Stomach (tissue), 9 donors: ENCODE data around the gene WIZ. TPM values are rescaled to one million over a fixed set of nuclear protein-coding genes. Genes with fewer than 3 reads are reported as not detected.

Experiments used
- DNase-seq, 2 donors: peaks; one replicate each; pipeline versions ENCODE4 v3.0.0 to v3.0.0-alpha.2; 2013 to 2019
- H3K27ac ChIP-seq, 5 donors: fragments of 200-600 bp in 4 of 5; sonication (generic) in 4 of 5; one replicate each; pipeline ENCODE4 v1.5.1; 2013 to 2019; ENCODE audit warnings: mild to moderate bottlenecking in 1 of 5, moderate library complexity in 1 of 5
- H3K27me3 ChIP-seq, 3 donors: fragments of 200-600 bp; sonication (generic); one replicate each; pipeline ENCODE4 v1.5.1; 2017 to 2019; ENCODE audit warnings: mixed run types in 1 of 3
- H3K36me3 ChIP-seq, 4 donors: fragments of 200-600 bp; sonication (generic); 1 replicate in 3 of 4; 2 replicates in 1 of 4; pipeline ENCODE4 v1.5.1; 2016 to 2019
- H3K4me1 ChIP-seq, 4 donors: fragments of 200-600 bp; sonication (generic); one replicate each; pipeline ENCODE4 v1.5.1; 2016 to 2019
- H3K4me3 ChIP-seq, 4 donors: fragments of 200-600 bp; sonication (generic) in 3 of 4; one replicate each; pipeline ENCODE4 v1.5.1; 2016 to 2019; ENCODE audit warnings: mild to moderate bottlenecking in 1 of 4
- H3K9me3 ChIP-seq, 4 donors: fragments of 200-600 bp; sonication (generic); one replicate each; pipeline ENCODE4 v1.5.1; 2016 to 2019
- CTCF ChIP-seq, 7 experiments: fragments of 450-650 bp in 4 of 7; fragments of 200-600 bp in 3 of 7; sonication (generic) in 3 of 7; IDR thresholded peaks; one replicate each; pipeline ENCODE4 v1.5.1; 2016 to 2019; ENCODE audit warnings: antibody characterized with exemption in 7 of 7, control low read depth in 2 of 7, mild to moderate bottlenecking in 1 of 7
- EP300 ChIP-seq: sonication (generic); formaldehyde crosslinking; IDR thresholded peaks from one replicate; pipeline ENCODE4 v1.6.1; 2017; ENCODE audit warnings: antibody characterized with exemption
- POLR2A ChIP-seq, 4 donors: fragments of 450-650 bp; IDR thresholded peaks; one replicate each; pipeline ENCODE4 v1.6.1; 2016; ENCODE audit warnings: antibody characterized with exemption in 4 of 4, control low read depth in 2 of 4, mild to moderate bottlenecking in 1 of 4, moderate library complexity in 1 of 4
- POLR2AphosphoS5 ChIP-seq, 3 donors: sonication (generic); formaldehyde crosslinking; IDR thresholded peaks; one replicate each; pipeline ENCODE4 v1.6.1; 2016; ENCODE audit warnings: antibody characterized with exemption in 3 of 3
- WGBS, 5 donors: extraction: QIAGEN DNeasy Blood & Tissue Kit in 3 of 5; methylation state at CpG; one replicate each; pipeline versions ENCODE4 v1.1.5 to v1.1.7; 2013 to 2018; 5-methylcytosine and 5-hydroxymethylcytosine counted together
- intact Hi-C: fragments of 100-400 bp; cut with DNase I; formaldehyde crosslinking; loops from one replicate; pipeline ENCODE4 v1.15.1; 2023; ENCODE audit warnings: low total_unique reads
- polyA plus RNA-seq, 3 donors: library from polyadenylated mRNA; stranded (reverse); fragments of 200-250 nt; gene quantifications; one replicate each; pipeline ENCODE4 v1.2.3, GENCODE V29; 2013
- total RNA-seq, 5 donors: library from RNA; depleted of rRNA; stranded (reverse); fragments of >200 nt; gene quantifications; one replicate each; pipeline versions ENCODE4 v1.1.0 to v1.2.3, GENCODE V29; 2014 to 2016
- donor health status: healthy with polysubstance abuse.
- donor health status: Bipolar disorder and iron deficiency.
- donor health status: healthy.

The WIZ gene
- total and polyA plus RNA-seq, 8 donors = 13.9 to 124 (median 18.3) TPM

GRCh38 chr19:15450528-15450890 is 753 bp upstream of the WIZ start:
- intact Hi-C loops = loop anchor here (10.0 kb wide), 1 partner anchor 104 kb away; no protein-coding TSS in a partner anchor
- Histone ChIP-seq H3K36me3 (peaks cover 0 to 22% (median 10%) of the 10 kb centered on the region in 4 donors), H3K27ac (peak overlapping the region; percentile 55 to 89 (median 84)), H3K9me3 (no peaks in the 10 kb centered on the region), H3K4me3 (no peak overlapping the region), H3K4me1 (peaks cover 22 to 42% (median 38%) of the 10 kb centered on the region in 4 donors), H3K27me3 (peaks cover 0 to 20% (median under 1%) of the 10 kb centered on the region in 3 donors)
- 88 to 95% (median 93%) methylated on average over 1 of the region's 1 CpG for WGBS, 5 donors
- DNase-seq = no peak
- no peak for TF ChIP-seq POLR2AphosphoS5 (IDR thresholded peaks at IDR 0.05)
- TF ChIP-seq CTCF (IDR thresholded peaks at IDR 0.05) = no peak
- no peak for TF ChIP-seq EP300

GRCh38 chr19:15448778-15449619 is 757 bp downstream of the WIZ start:
- intact Hi-C loops = no loop called here
- Histone ChIP-seq H3K27me3 (peaks cover 0 to 5% (median 0%) of the 10 kb centered on the region in 3 donors), H3K27ac (peak overlapping the region; percentile 37 to 89 (median 74)), H3K9me3 (no peaks in the 10 kb centered on the region), H3K4me3 (peak overlapping the region; percentile 69 to 83 (median 74)), H3K36me3 (peaks cover 0 to 36% (median 13%) of the 10 kb centered on the region in 4 donors), H3K4me1 (peaks cover 22 to 37% (median 33%) of the 10 kb centered on the region in 4 donors)
- TF ChIP-seq POLR2A (IDR thresholded peaks at IDR 0.05) = no peak
- no peak for TF ChIP-seq CTCF (IDR thresholded peaks at IDR 0.05)
- WGBS, 5 donors = 4 to 10% (median 7%) methylated on average over 16 to 43 of the region's 43 CpGs
- DNase-seq = peak in 1 of 2 donors; percentile 51

- no peak for TF ChIP-seq POLR2A (IDR thresholded peaks at IDR 0.05)
- TF ChIP-seq EP300 = no peak
- TF ChIP-seq POLR2AphosphoS5 (IDR thresholded peaks at IDR 0.05) = no peak
- no peak for TF ChIP-seq CTCF (IDR thresholded peaks at IDR 0.05)
Measured at GRCh38 chr19:15448044-15448777, 1.5 kb downstream of the WIZ start.

GRCh38 chr19:15447057-15447456 is 2.7 kb downstream of the WIZ start:
- Histone ChIP-seq H3K36me3 (peaks cover 0 to 36% (median 7%) of the 10 kb centered on the region in 4 donors), H3K27me3 (no peaks in the 10 kb centered on the region), H3K9me3 (no peaks in the 10 kb centered on the region), H3K4me3 (no peak overlapping the region), H3K4me1 (peaks cover 7 to 19% (median 13%) of the 10 kb centered on the region in 4 donors), H3K27ac (no peak overlapping the region)
- DNase-seq = no peak
- intact Hi-C loops = no loop called here
- TF ChIP-seq EP300 (no peak), POLR2AphosphoS5 (IDR thresholded peaks at IDR 0.05) (no peak), POLR2A (IDR thresholded peaks at IDR 0.05) (no peak), CTCF (IDR thresholded peaks at IDR 0.05) (no peak)
- 78 to 91% (median 81%) methylated on average over 4 of the region's 4 CpGs for WGBS, 5 donors

More at GRCh38 chr19:15448044-15448777, 1.5 kb downstream of the WIZ start:
- Histone ChIP-seq H3K27me3 (no peaks in the 10 kb centered on the region), H3K27ac (peak overlapping the region in 1 of 5 donors; percentile 74), H3K4me1 (peaks cover 14 to 31% (median 25%) of the 10 kb centered on the region in 4 donors), H3K4me3 (peak overlapping the region in 1 of 4 donors; percentile 69), H3K9me3 (no peaks in the 10 kb centered on the region), H3K36me3 (peaks cover 0 to 36% (median 10%) of the 10 kb centered on the region in 4 donors)
- 52 to 64% (median 57%) methylated on average over 15 to 17 of the region's 17 CpGs for WGBS, 5 donors
- DNase-seq = peak in 1 of 2 donors; percentile 31
- intact Hi-C loops = no loop called here
